GM19438 (cell line): Measurements from ENCODE around the gene VAV2.
"Not testable (repeated sequence)": the region's sequence is repeated elsewhere in the genome, so short reads cannot be mapped to it uniquely, and the experiment has no call there.

ENCODE experiments used
- ATAC-seq: cut with Tn5 transposase; IDR thresholded peaks from one replicate; pipeline ENCODE4 v1.9.1; 2021; ENCODE audit warnings: low read depth; ENCODE audit not compliant: unreplicated experiment

The VAV2 gene

GRCh38 chr9:133971121-133971951 is 20.8 kb downstream of the VAV2 start:
- no peak for ATAC-seq

GRCh38 chr9:133970581-133971058 is 21.5 kb downstream of the VAV2 start:
- no peak for ATAC-seq

GRCh38 chr9:133969681-133970580 is 22.2 kb downstream of the VAV2 start:
- no peak for ATAC-seq

GRCh38 chr9:133968966-133969617 is 23.0 kb downstream of the VAV2 start:
- ATAC-seq = no peak

- ATAC-seq = no peak
Observed at GRCh38 chr9:133968428-133968827, 23.7 kb downstream of the VAV2 start.

- ATAC-seq = no peak
Observed at GRCh38 chr9:133967024-133967741, 24.9 kb downstream of the VAV2 start.

GRCh38 chr9:133964463-133964862 is 27.7 kb downstream of the VAV2 start:
- ATAC-seq = no peak

GRCh38 chr9:133963166-133963565 is 29.0 kb downstream of the VAV2 start:
- no peak for ATAC-seq

- ATAC-seq = no peak
Observed at GRCh38 chr9:133962341-133962740, 29.8 kb downstream of the VAV2 start.

- no peak for ATAC-seq
Observed at GRCh38 chr9:133961226-133962165, 30.6 kb downstream of the VAV2 start.

- no peak for ATAC-seq
Observed at GRCh38 chr9:133960568-133961129, 31.5 kb downstream of the VAV2 start.

GRCh38 chr9:133959966-133960567 is 32.1 kb downstream of the VAV2 start:
- ATAC-seq = no peak

- ATAC-seq = no peak
Observed at GRCh38 chr9:133959171-133959570, 33.0 kb downstream of the VAV2 start.

GRCh38 chr9:133958756-133959155 is 33.4 kb downstream of the VAV2 start:
- ATAC-seq = peak; percentile 45

GRCh38 chr9:133957772-133958171 is 34.4 kb downstream of the VAV2 start:
- not testable (repeated sequence) for ATAC-seq

GRCh38 chr9:133957328-133957727 is 34.8 kb downstream of the VAV2 start:
- ATAC-seq = no peak

- ATAC-seq = no peak
Observed at GRCh38 chr9:133956520-133957076, 35.5 kb downstream of the VAV2 start.

GRCh38 chr9:133955821-133956411 is 36.2 kb downstream of the VAV2 start:
- no peak for ATAC-seq
